ENCODE data around the gene HERC3.

The HERC3 gene

GRCh38 chr4:88722276-88722780 lies 130.0 kb downstream of the HERC3 start:
- DNase-seq, result no peak

GRCh38 chr4:88722828-88723227 lies 130.5 kb downstream of the HERC3 start:
- DNase-seq, result no peak

- DNase-seq, result no peak
Measured at GRCh38 chr4:88724406-88724805, 132.1 kb downstream of the HERC3 start.

- no peak for DNase-seq
Measured at GRCh38 chr4:88725143-88725542, 132.9 kb downstream of the HERC3 start.

- no peak for DNase-seq
Measured at GRCh38 chr4:88725986-88726385, 133.7 kb downstream of the HERC3 start.

- DNase-seq, result no peak
Measured at GRCh38 chr4:88728146-88728545, 135.9 kb downstream of the HERC3 start.

GRCh38 chr4:88729146-88729760 lies 137.0 kb downstream of the HERC3 start:
- no peak for DNase-seq

GRCh38 chr4:88730811-88731210 lies 138.5 kb downstream of the HERC3 start:
- no peak for DNase-seq

- DNase-seq, result no peak
Measured at GRCh38 chr4:88731381-88731780, 139.1 kb downstream of the HERC3 start.

- no peak for DNase-seq
Measured at GRCh38 chr4:88732714-88733368, 140.6 kb downstream of the HERC3 start.

- DNase-seq, result no peak
Measured at GRCh38 chr4:88734403-88734949, 142.2 kb downstream of the HERC3 start.

GRCh38 chr4:88735564-88735963 lies 143.3 kb downstream of the HERC3 start:
- DNase-seq, result no peak

GRCh38 chr4:88736264-88736663 lies 144.0 kb downstream of the HERC3 start:
- no peak for DNase-seq

- DNase-seq, result no peak
Measured at GRCh38 chr4:88737307-88737941, 145.1 kb downstream of the HERC3 start.

- no peak for DNase-seq
Measured at GRCh38 chr4:88738180-88738579, 145.9 kb downstream of the HERC3 start.

GRCh38 chr4:88742561-88742960 lies 150.3 kb downstream of the HERC3 start:
- no peak for DNase-seq

- no peak for DNase-seq
Measured at GRCh38 chr4:88743696-88744095, 151.4 kb downstream of the HERC3 start.

- no peak for DNase-seq
Measured at GRCh38 chr4:88744609-88745008, 152.3 kb downstream of the HERC3 start.

- DNase-seq, result no peak
Measured at GRCh38 chr4:88745175-88745574, 152.9 kb downstream of the HERC3 start.

GRCh38 chr4:88745581-88746163 lies 153.4 kb downstream of the HERC3 start:
- DNase-seq, result no peak

GRCh38 chr4:88746206-88746605 lies 153.9 kb downstream of the HERC3 start:
- no peak for DNase-seq

- no peak for DNase-seq
Measured at GRCh38 chr4:88747351-88747750, 155.1 kb downstream of the HERC3 start.

- no peak for DNase-seq
Measured at GRCh38 chr4:88750369-88750768, 158.1 kb downstream of the HERC3 start.
